Measurements from ENCODE around the gene LMO7.

- no peak for TF ChIP-seq CTCF (IDR thresholded peaks at IDR 0.05)
- TF ChIP-seq POLR2A (IDR thresholded peaks at IDR 0.05) = no peak
These were observed 177.2 kb downstream of the LMO7 start for GRCh38 chr13:75813323-75813722.

Measured in testis (tissue), 2 donors.